ENCODE results near the gene PPP2R2C.

- no peak for TF ChIP-seq ZNF274 (IDR thresholded peaks at IDR 0.05; ENCODE audit: low read depth, low read length)
- no peak for TF ChIP-seq YY1 (IDR thresholded peaks at IDR 0.05; ENCODE audit: insufficient read depth, insufficient read length)
Observed at GRCh38 chr4:6303943-6304342, 168.5 kb downstream of the PPP2R2C start.

Data from NT2/D1 (cell line).